Stomach (tissue), 9 donors: ENCODE data around the gene AGBL3. TPM values are rescaled to one million over a fixed set of nuclear protein-coding genes. Genes with fewer than 3 reads are reported as not detected.

Source experiments
- DNase-seq, 2 donors: peaks; one replicate each; pipeline versions ENCODE4 v3.0.0 to v3.0.0-alpha.2; 2013 to 2019
- H3K27ac ChIP-seq, 5 donors: fragments of 200-600 bp in 4 of 5; sonication (generic) in 4 of 5; one replicate each; pipeline ENCODE4 v1.5.1; 2013 to 2019; ENCODE audit warnings: mild to moderate bottlenecking in 1 of 5, moderate library complexity in 1 of 5
- H3K27me3 ChIP-seq, 3 donors: fragments of 200-600 bp; sonication (generic); one replicate each; pipeline ENCODE4 v1.5.1; 2017 to 2019; ENCODE audit warnings: mixed run types in 1 of 3
- H3K36me3 ChIP-seq, 4 donors: fragments of 200-600 bp; sonication (generic); 1 replicate in 3 of 4; 2 replicates in 1 of 4; pipeline ENCODE4 v1.5.1; 2016 to 2019
- H3K4me1 ChIP-seq, 4 donors: fragments of 200-600 bp; sonication (generic); one replicate each; pipeline ENCODE4 v1.5.1; 2016 to 2019
- H3K4me3 ChIP-seq, 4 donors: fragments of 200-600 bp; sonication (generic) in 3 of 4; one replicate each; pipeline ENCODE4 v1.5.1; 2016 to 2019; ENCODE audit warnings: mild to moderate bottlenecking in 1 of 4
- H3K9me3 ChIP-seq, 4 donors: fragments of 200-600 bp; sonication (generic); one replicate each; pipeline ENCODE4 v1.5.1; 2016 to 2019
- CTCF ChIP-seq, 7 experiments: fragments of 450-650 bp in 4 of 7; fragments of 200-600 bp in 3 of 7; sonication (generic) in 3 of 7; IDR thresholded peaks; one replicate each; pipeline ENCODE4 v1.5.1; 2016 to 2019; ENCODE audit warnings: antibody characterized with exemption in 7 of 7, control low read depth in 2 of 7, mild to moderate bottlenecking in 1 of 7
- EP300 ChIP-seq: sonication (generic); formaldehyde crosslinking; IDR thresholded peaks from one replicate; pipeline ENCODE4 v1.6.1; 2017; ENCODE audit warnings: antibody characterized with exemption
- POLR2A ChIP-seq, 4 donors: fragments of 450-650 bp; IDR thresholded peaks; one replicate each; pipeline ENCODE4 v1.6.1; 2016; ENCODE audit warnings: antibody characterized with exemption in 4 of 4, control low read depth in 2 of 4, mild to moderate bottlenecking in 1 of 4, moderate library complexity in 1 of 4
- POLR2AphosphoS5 ChIP-seq, 3 donors: sonication (generic); formaldehyde crosslinking; IDR thresholded peaks; one replicate each; pipeline ENCODE4 v1.6.1; 2016; ENCODE audit warnings: antibody characterized with exemption in 3 of 3
- WGBS, 5 donors: extraction: QIAGEN DNeasy Blood & Tissue Kit in 3 of 5; methylation state at CpG; one replicate each; pipeline versions ENCODE4 v1.1.5 to v1.1.7; 2013 to 2018; 5-methylcytosine and 5-hydroxymethylcytosine counted together
- intact Hi-C: fragments of 100-400 bp; cut with DNase I; formaldehyde crosslinking; loops from one replicate; pipeline ENCODE4 v1.15.1; 2023; ENCODE audit warnings: low total_unique reads
- polyA plus RNA-seq, 3 donors: library from polyadenylated mRNA; stranded (reverse); fragments of 200-250 nt; gene quantifications; one replicate each; pipeline ENCODE4 v1.2.3, GENCODE V29; 2013
- total RNA-seq, 5 donors: library from RNA; depleted of rRNA; stranded (reverse); fragments of >200 nt; gene quantifications; one replicate each; pipeline versions ENCODE4 v1.1.0 to v1.2.3, GENCODE V29; 2014 to 2016
- donor health status: healthy with polysubstance abuse.
- donor health status: Bipolar disorder and iron deficiency.
- donor health status: healthy.

The AGBL3 gene
- total and polyA plus RNA-seq, 8 donors: 0.29 to 8.4 (median 1.3) TPM; not detected in 2

DNA sequence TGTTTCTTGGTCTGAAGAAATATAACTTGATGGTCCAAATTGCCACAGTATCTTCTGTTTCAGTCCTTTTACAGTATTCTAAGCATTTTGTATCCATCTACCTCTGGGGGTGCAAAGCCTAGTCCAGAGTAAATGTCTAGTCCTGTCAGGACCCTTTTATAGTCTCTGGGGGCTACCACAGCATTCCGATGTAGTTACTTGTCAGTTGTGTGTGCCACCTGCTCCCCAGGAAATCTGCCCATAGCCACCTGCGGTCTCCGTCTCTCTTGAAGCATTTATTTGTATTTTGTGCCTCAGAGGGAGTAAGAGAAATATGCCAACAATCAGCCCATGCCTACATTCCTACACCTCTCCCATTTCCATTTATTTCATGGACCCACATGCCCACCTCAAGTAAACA is 12.8 kb downstream of the AGBL3 start:
- no peaks in the 10 kb centered on the region for H3K27me3 ChIP-seq
- peaks cover 0 to 26% (median 11%) of the 10 kb centered on the region in 4 donors for H3K4me1 ChIP-seq
- no peaks in the 10 kb centered on the region for H3K9me3 ChIP-seq
- no peak overlapping the region for H3K27ac ChIP-seq
- 96 to 100% (median 98%) methylated on average over 3 of the region's 3 CpGs for WGBS, 5 donors
- no peak for DNase-seq
- H3K4me3 ChIP-seq: no peak overlapping the region
- TF ChIP-seq CTCF (IDR thresholded peaks at IDR 0.05): no peak
- TF ChIP-seq POLR2AphosphoS5 (IDR thresholded peaks at IDR 0.05): no peak
- TF ChIP-seq POLR2A (IDR thresholded peaks at IDR 0.05): no peak
- no peak for TF ChIP-seq EP300
- intact Hi-C loops: loop anchor here (10.0 kb wide), 1 partner anchor 166 kb away; no protein-coding TSS in a partner anchor
- H3K36me3 ChIP-seq: peaks cover 6 to 21% (median 17%) of the 10 kb centered on the region in 4 donors

- DNase-seq: no peak
- Histone ChIP-seq H3K27me3 (no peaks in the 10 kb centered on the region), H3K9me3 (no peaks in the 10 kb centered on the region), H3K4me3 (no peak overlapping the region), H3K36me3 (no peaks in the 10 kb centered on the region), H3K27ac (no peak overlapping the region), H3K4me1 (peaks cover 0 to 14% (median 5%) of the 10 kb centered on the region in 4 donors)
- WGBS, 5 donors: 73 to 89% (median 82%) methylated on average over 1 of the region's 1 CpG
- intact Hi-C loops: no loop called here
- TF ChIP-seq POLR2AphosphoS5 (IDR thresholded peaks at IDR 0.05) (no peak), POLR2A (IDR thresholded peaks at IDR 0.05) (no peak), CTCF (IDR thresholded peaks at IDR 0.05) (no peak), EP300 (no peak)
These were observed 15.3 kb downstream of the AGBL3 start for GRCh38 chr7:135001390-135002165.

DNA sequence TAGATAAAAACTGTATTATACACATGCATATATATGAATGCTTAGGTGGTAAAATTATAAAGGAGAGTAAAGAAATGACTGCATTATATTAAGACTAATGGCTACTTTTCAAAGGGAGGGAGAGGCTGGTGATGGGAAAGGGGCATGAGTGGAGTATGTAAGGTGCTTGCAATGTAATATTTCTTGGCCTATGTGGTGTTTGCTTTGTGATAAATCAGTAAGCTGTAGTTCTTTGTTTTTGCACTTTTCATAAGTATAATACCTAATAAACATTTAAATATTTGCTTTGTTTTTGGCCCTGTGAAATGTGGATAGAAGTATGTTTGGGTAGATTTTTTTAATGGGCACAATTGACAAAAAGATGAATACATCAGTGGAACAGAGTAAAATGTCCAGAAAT is 25.9 kb downstream of the AGBL3 start:
- H3K9me3 ChIP-seq: no peaks in the 10 kb centered on the region
- TF ChIP-seq CTCF (IDR thresholded peaks at IDR 0.05): no peak
- TF ChIP-seq POLR2A (IDR thresholded peaks at IDR 0.05): no peak
- TF ChIP-seq EP300: no peak
- no peak for TF ChIP-seq POLR2AphosphoS5 (IDR thresholded peaks at IDR 0.05)
- no peak overlapping the region for H3K4me3 ChIP-seq
- no peaks in the 10 kb centered on the region for H3K27me3 ChIP-seq
- intact Hi-C loops: no loop called here
- no peaks in the 10 kb centered on the region for H3K4me1 ChIP-seq
- H3K27ac ChIP-seq: no peak overlapping the region
- no peak for DNase-seq
- H3K36me3 ChIP-seq: no peaks in the 10 kb centered on the region

GRCh38 chr7:135023622-135024021 is 37.3 kb downstream of the AGBL3 start:
- no peaks in the 10 kb centered on the region for H3K36me3 ChIP-seq
- peaks cover 0 to 10% (median 0%) of the 10 kb centered on the region in 4 donors for H3K9me3 ChIP-seq
- H3K4me1 ChIP-seq: no peaks in the 10 kb centered on the region
- no peak overlapping the region for H3K4me3 ChIP-seq
- no peak for DNase-seq
- WGBS, 5 donors: 91 to 100% (median 93%) methylated on average over 1 to 2 of the region's 2 CpGs
- no peaks in the 10 kb centered on the region for H3K27me3 ChIP-seq
- no peak overlapping the region for H3K27ac ChIP-seq
- intact Hi-C loops: no loop called here
- TF ChIP-seq EP300 (no peak), CTCF (IDR thresholded peaks at IDR 0.05) (no peak), POLR2A (IDR thresholded peaks at IDR 0.05) (no peak), POLR2AphosphoS5 (IDR thresholded peaks at IDR 0.05) (no peak)
